GM12878 (cell line): Measurements from ENCODE around the gene RPS6KA4. TPM values are rescaled to one million over a fixed set of nuclear protein-coding genes. Genes with fewer than 3 reads are reported as not detected.

Source experiments
- ATAC-seq: fragments of 200-7000 bp; cut with Tn5 transposase; 3 replicates; pipeline ENCODE4 v1.9.1; 2020; ENCODE audit warnings: mild to moderate bottlenecking, moderate library complexity
- BruUV-seq: library from RNA; stranded (reverse); fragments of 400-500 nt; replicated peaks from 2 replicates; lab custom pipeline; 2021; lab: Mats Ljungman, UMichigan
- CTCF ChIA-PET: fragments of 300-600 bp; sonication (Branson Sonifier 250); formaldehyde crosslinking; extraction: SDS; loops from one replicate; lab custom pipeline; 2021; ENCODE audit warnings: inconsistent platforms; lab: Yijun Ruan, JAX
- POLR2A ChIA-PET: fragments of 350-600 bp; formaldehyde crosslinking; extraction: SDS; loops from one replicate; lab custom pipeline; 2021; ENCODE audit warnings: inconsistent platforms; lab: Charles Lee
- RAD21 ChIA-PET: fragments of 300-600 bp; sonication (Branson Sonifier 250); formaldehyde crosslinking; loops from one replicate; lab custom pipeline; 2023; ENCODE audit warnings: antibody characterized with exemption; ENCODE audit not compliant: unreplicated experiment; lab: Charles Lee
- SMC1A ChIA-PET: fragments of 300-600 bp; sonication (Branson Sonifier 250); formaldehyde crosslinking; loops from one replicate; lab custom pipeline; 2023; ENCODE audit not compliant: unreplicated experiment, uncharacterized antibody; lab: Charles Lee
- DNase-seq: peaks from one replicate; pipeline ENCODE4 v3.0.0-alpha.2; 2011; ENCODE audit warnings: low read depth, low spot score
- FAIRE-seq: peaks from 3 replicates; lab custom pipeline; 2011; peaks lifted over from hg19 to GRCh38; lab: Jason Lieb, UNC
- H2AFZ ChIP-seq: 2 replicates; pipeline ENCODE4 v1.6.0; 2011; ENCODE audit warnings: low read depth, low read length, control low read depth; ENCODE audit not compliant: control insufficient read depth
- H3K27ac ChIP-seq: 2 replicates; pipeline ENCODE4 v1.5.1; 2011; ENCODE audit warnings: control low read depth; ENCODE audit not compliant: control insufficient read depth, insufficient read depth
- H3K27me3 ChIP-seq, 2 experiments: replicated peaks in 1 of 2; 2 replicates each; pipeline versions ENCODE4 v1.6.0 to v1.6.1; 2011; ENCODE audit warnings: low read length in 1 of 2; ENCODE audit not compliant: control insufficient read depth in 2 of 2, insufficient read depth in 2 of 2
- H3K36me3 ChIP-seq, 2 experiments: 2 replicates each; pipeline ENCODE4 v1.5.1; 2011; ENCODE audit warnings: low read length in 1 of 2; ENCODE audit not compliant: control insufficient read depth in 2 of 2, insufficient read depth in 2 of 2
- H3K4me1 ChIP-seq: 2 replicates; pipeline ENCODE4 v1.6.1; 2011; ENCODE audit warnings: mild to moderate bottlenecking, low read length, moderate library complexity, mixed read lengths; ENCODE audit not compliant: control insufficient read depth, insufficient read depth
- H3K4me2 ChIP-seq: 2 replicates; pipeline ENCODE4 v1.6.0; 2011; ENCODE audit warnings: control low read depth; ENCODE audit not compliant: control insufficient read depth, insufficient read depth
- H3K4me3 ChIP-seq: fragments of 200-600 bp; sonication (generic); 2 replicates; pipeline ENCODE4 v1.5.1; 2016
- H3K79me2 ChIP-seq: 2 replicates; pipeline ENCODE4 v1.6.0; 2011; ENCODE audit warnings: low read length; ENCODE audit not compliant: control insufficient read depth, insufficient read depth
- H3K9ac ChIP-seq: 2 replicates; pipeline ENCODE4 v1.8.0; 2011; ENCODE audit warnings: low read length, control low read depth, mixed read lengths; ENCODE audit not compliant: control insufficient read depth, insufficient read depth
- H3K9me3 ChIP-seq: replicated peaks from 3 replicates; pipeline ENCODE4 v1.5.1; 2011; ENCODE audit warnings: mild to moderate bottlenecking, low read length; ENCODE audit not compliant: control insufficient read depth, insufficient read depth
- H4K20me1 ChIP-seq: 2 replicates; pipeline ENCODE4 v1.6.0; 2011; ENCODE audit not compliant: control insufficient read depth, insufficient read depth
- BCL11A ChIP-seq: IDR thresholded peaks from 2 replicates; pipeline ENCODE4 v1.6.1; 2011; ENCODE audit warnings: low read depth, low read length
- CHD2 ChIP-seq: IDR thresholded peaks from 2 replicates; pipeline ENCODE4 v1.6.1; 2011; ENCODE audit warnings: low read depth, low read length, improper control_type of control experiment, borderline replicate concordance
- CREB1 ChIP-seq: IDR thresholded peaks from 2 replicates; pipeline ENCODE4 v1.6.1; 2012; ENCODE audit warnings: low read depth, mild to moderate bottlenecking, inconsistent platforms
- FOXM1 ChIP-seq: IDR thresholded peaks from 2 replicates; pipeline ENCODE4 v1.6.1; 2012; ENCODE audit warnings: low read depth, mild to moderate bottlenecking, inconsistent platforms, low read length, moderate library complexity
- GABPA ChIP-seq: IDR thresholded peaks from 2 replicates; pipeline ENCODE4 v1.6.1; 2014; ENCODE audit warnings: antibody characterized with exemption, low read depth, mild to moderate bottlenecking, inconsistent platforms
- MYC ChIP-seq: IDR thresholded peaks from 2 replicates; pipeline ENCODE4 v1.6.1; 2011; ENCODE audit warnings: mild to moderate bottlenecking, low read length, moderate library complexity, inconsistent platforms; ENCODE audit not compliant: insufficient read depth, insufficient replicate concordance, insufficient read length, severe bottlenecking
- NFYB ChIP-seq: IDR thresholded peaks from 2 replicates; pipeline ENCODE4 v1.6.1; 2011; ENCODE audit warnings: low read depth, mild to moderate bottlenecking, low read length, improper control_type of control experiment, moderate library complexity; ENCODE audit not compliant: insufficient read depth
- NR2C1 ChIP-seq: fragments of 450-650 bp; IDR thresholded peaks from 2 replicates; pipeline ENCODE4 v1.6.1; 2017; ENCODE audit warnings: antibody characterized with exemption, mild to moderate bottlenecking, moderate library complexity
- PAX8 ChIP-seq: fragments of 450-650 bp; IDR thresholded peaks from 2 replicates; pipeline ENCODE4 v1.6.1; 2017; ENCODE audit warnings: mild to moderate bottlenecking, moderate library complexity
- RFX5 ChIP-seq: IDR thresholded peaks from 2 replicates; pipeline ENCODE4 v1.6.1; 2011; ENCODE audit warnings: low read depth, low read length, improper control_type of control experiment
- WGBS: methylation state at CpG from one replicate; pipeline ENCODE4 v1.1.6; 2016; ENCODE audit warnings: low lambda C conversion rate; ENCODE audit not compliant: insufficient replicate concordance, insufficient coverage; ENCODE audit errors: missing lambda C conversion rate; 5-methylcytosine and 5-hydroxymethylcytosine counted together
- in situ Hi-C: fragments of 300-500 bp; cut with MboI; formaldehyde crosslinking; loops from 9 replicates; pipeline ENCODE4 v1.14.3; 2018; ENCODE audit warnings: mixed read lengths
- intact Hi-C: fragments of 100-400 bp; cut with micrococcal nuclease; formaldehyde crosslinking; loops from one replicate; pipeline ENCODE4 v1.14.2; 2022; ENCODE audit not compliant: unreplicated experiment
- polyA plus RNA-seq, 11 experiments: library from polyadenylated mRNA; depleted of rRNA in 4 of 11; unstranded in 6 of 11; stranded (reverse) in 5 of 11; fragments of >200 nt; fragmentation: Nextera tagmentation in 4 of 11; fragmentation: Illumina TruSeq in 1 of 11; extraction: Ambion mirVana in 4 of 11; extraction: Trizol in 1 of 11; gene quantifications; 1 replicate in 1 of 11; 2 replicates in 10 of 11; pipeline versions ENCODE4 v1.2.1 to v1.2.3, GENCODE V29; 2011 to 2016; ENCODE audit warnings: inconsistent platforms in 2 of 11, missing spikeins in 2 of 11, low read depth in 1 of 11
- total RNA-seq, 4 experiments: library from RNA; depleted of rRNA in 3 of 4; stranded (reverse); fragments of >200 nt in 3 of 4; fragmentation: Illumina TruSeq in 1 of 4; extraction: Trizol in 1 of 4; gene quantifications; 2 replicates each; pipeline versions ENCODE4 v1.2.1 to v1.2.3, GENCODE V29; 2013 to 2021

The RPS6KA4 gene
- total and polyA plus RNA-seq, 10 of the 15 experiments (the other 5 are each of a cell fraction or from before 2014, with no cell fraction given): 0.34 to 32.6 (median 11.3) TPM

GRCh38 chr11:64344787-64345186 is 14.2 kb upstream of the RPS6KA4 start:
- SMC1A ChIA-PET: no interaction called here
- peaks cover 8 to 13% of the 10 kb centered on the region in 2 experiments; a peak in 3 of 4 replicates for H3K36me3 ChIP-seq
- peaks cover 15% of the 10 kb centered on the region for H3K79me2 ChIP-seq
- H3K9me3 ChIP-seq: no peaks in the 10 kb centered on the region
- intact Hi-C loops: no loop called here
- peaks cover 16% of the 10 kb centered on the region for H3K4me1 ChIP-seq
- H3K27me3 ChIP-seq: no peaks in the 10 kb centered on the region
- H3K4me2 ChIP-seq: no peak overlapping the region
- H3K4me3 ChIP-seq: no peak overlapping the region
- no peak overlapping the region for H3K27ac ChIP-seq
- CTCF ChIA-PET: interaction anchor here (1.0 to 2.7 kb wide), 5 partner anchors 10 to 40 kb away, joined by 4 to 13 read pairs (median 4); partner anchors contain the start of genes ESRRA, PRDX5 and TRMT112
- H2AFZ ChIP-seq: no peak overlapping the region
- DNase-seq: no peak
- TF ChIP-seq MYC (no peak), PAX8 (no peak), NFYB (no peak), RFX5 (no peak), GABPA (no peak), CREB1 (no peak), FOXM1 (no peak), CHD2 (no peak), BCL11A (no peak), NR2C1 (no peak)
- RAD21 ChIA-PET: no interaction called here
- FAIRE-seq: no peak
- ATAC-seq: no peak
- BruUV-seq: no TSS peak
- no peaks in the 10 kb centered on the region; the same call in 1 of the 2 replicates for H4K20me1 ChIP-seq
- in situ Hi-C loops: no loop called here
- WGBS: 99% methylated on average over 27 of the region's 28 CpGs
- H3K9ac ChIP-seq: no peak overlapping the region
- POLR2A ChIA-PET: interaction anchor here (0.9 kb wide), 1 partner anchor 10 kb away, joined by 3 read pairs; no protein-coding TSS in a partner anchor
